Measurements from ENCODE around the gene ZNF267. TPM values are rescaled to one million over a fixed set of nuclear protein-coding genes. Genes with fewer than 3 reads are reported as not detected.

ZNF267 gene
- total and polyA plus RNA-seq, 2 donors (not counting 3 experiments of a cell fraction or from before 2014, with no cell fraction given), result 5.2 to 19.1 TPM

- no peaks in the 10 kb centered on the region for H4K20me1 ChIP-seq (replicated peaks; ENCODE audit: control insufficient read depth, extremely low read depth, insufficient read depth, low read length)
- H3K36me3 ChIP-seq (ENCODE audit: control insufficient read depth in 2 of 2, extremely low read depth in 1 of 2, insufficient read depth in 2 of 2, low read length in 2 of 2), result no peaks in the 10 kb centered on the region
- no peak for TF ChIP-seq POLR2A (IDR thresholded peaks at IDR 0.05; ENCODE audit: low read depth, low read length)
- TF ChIP-seq POLR2AphosphoS5 (IDR thresholded peaks at IDR 0.05; ENCODE audit: insufficient read depth, low read depth, low read length), result no peak
- no peak for TF ChIP-seq CTCF (IDR thresholded peaks at IDR 0.05; ENCODE audit: extremely low read depth in 1 of 2, insufficient read depth in 1 of 2, low read depth in 1 of 2, low read length in 2 of 2)
- no peak for TF ChIP-seq JUN (IDR thresholded peaks at IDR 0.05; ENCODE audit: borderline replicate concordance, insufficient read depth, insufficient read length, low read depth)
- no peak for TF ChIP-seq MAX (IDR thresholded peaks at IDR 0.05; ENCODE audit: insufficient read depth, insufficient read length)
- TF ChIP-seq FOS (IDR thresholded peaks at IDR 0.05; ENCODE audit: borderline replicate concordance, insufficient read depth, low read length), result no peak
- no peak for TF ChIP-seq EZH2 (IDR thresholded peaks at IDR 0.05; ENCODE audit: borderline replicate concordance, low read depth, low read length, severe bottlenecking)
- no peak overlapping the region for H3K9ac ChIP-seq (replicated peaks; ENCODE audit: extremely low read depth, insufficient read depth, low read length)
- H3K79me2 ChIP-seq (ENCODE audit: control insufficient read depth, insufficient read depth, low read length), result no peaks in the 10 kb centered on the region
- no peaks in the 10 kb centered on the region for H3K9me1 ChIP-seq (replicated peaks; ENCODE audit: control insufficient read depth, extremely low read depth, insufficient read depth, low read length)
- DNase-seq (ENCODE audit: low read depth, low spot score) (no peak), FAIRE-seq (no peak)
- no peak overlapping the region for H2AFZ ChIP-seq (ENCODE audit: low read depth, low read length)
- H3K4me1 ChIP-seq (ENCODE audit: control insufficient read depth, extremely low read depth, insufficient read depth, low read length), result no peaks in the 10 kb centered on the region
- no peak overlapping the region for H3K27ac ChIP-seq (ENCODE audit: insufficient read depth, low read depth, low read length)
- no peak overlapping the region for H3K4me2 ChIP-seq (ENCODE audit: insufficient read depth, low read length)
- no peaks in the 10 kb centered on the region for H3K9me3 ChIP-seq (replicated peaks; ENCODE audit: control insufficient read depth, insufficient read depth, low read length)
- dilution Hi-C loops (cut with MboI; ENCODE audit: extremely low pct_ligation_motif_present, low sequenced_read_pairs) (no loop called here), intact Hi-C loops (cut with micrococcal nuclease) (loop anchor here (10.0 kb wide), 2 partner anchors 358 to 788 kb away; partner anchors contain the start of genes RUSF1, ZNF646 and ZNF668)
- no TSS peak for BruUV-seq (replicated peaks)
- ChIA-PET CTCF (interaction anchor here (1.3 kb wide), 1 partner anchor 11 kb away, joined by 3 read pairs; the partner anchor contains the start of gene ZNF267), POLR2A (no interaction called here)
- peaks cover 15% of the 10 kb centered on the region in 2 experiments for H3K27me3 ChIP-seq (ENCODE audit: control insufficient read depth in 2 of 2, insufficient read depth in 2 of 2, low read length in 2 of 2)
- no peak overlapping the region for H3K4me3 ChIP-seq (replicated peaks in 1 of 3; ENCODE audit: insufficient read depth in 1 of 3, low read depth in 1 of 3, low read length in 3 of 3)
Measured at GRCh38 chr16:31862761-31863160, 10.8 kb upstream of the ZNF267 start.
